Nephron progenitor cell (in vitro differentiated cells): Measurements from ENCODE around the gene ZNF135.

Source experiments
- DNase-seq: peaks from one replicate; pipeline ENCODE4 v3.0.0; 2021
- H3K27ac Mint-ChIP-seq: 2 replicates; pipeline ENCODE4 v1.8.0; 2021; ENCODE audit warnings: mild to moderate bottlenecking, moderate library complexity, mixed read lengths
- H3K27me3 Mint-ChIP-seq: 2 replicates; pipeline ENCODE4 v1.8.0; 2021; ENCODE audit warnings: mild to moderate bottlenecking, low read depth, mixed read lengths; ENCODE audit not compliant: poor library complexity
- H3K36me3 Mint-ChIP-seq: 2 replicates; pipeline ENCODE4 v1.8.0; 2021; ENCODE audit warnings: low read depth, mixed read lengths
- H3K4me1 Mint-ChIP-seq: 2 replicates; pipeline ENCODE4 v1.8.0; 2021; ENCODE audit warnings: mixed read lengths
- H3K4me3 Mint-ChIP-seq: 2 replicates; pipeline ENCODE4 v1.8.0; 2021; ENCODE audit warnings: mild to moderate bottlenecking, moderate library complexity, mixed read lengths
- H3K9me3 Mint-ChIP-seq: 2 replicates; pipeline ENCODE4 v1.8.0; 2021; ENCODE audit warnings: mild to moderate bottlenecking, moderate library complexity, mixed read lengths
- TF ChIP-seq, protein P1 (sequence below): fragments of 200-600 bp; sonication (generic); IDR thresholded peaks from 2 replicates; pipeline ENCODE4 v1.5.0; 2021; ENCODE audit warnings: antibody characterized with exemption

Gene ZNF135

DNA sequence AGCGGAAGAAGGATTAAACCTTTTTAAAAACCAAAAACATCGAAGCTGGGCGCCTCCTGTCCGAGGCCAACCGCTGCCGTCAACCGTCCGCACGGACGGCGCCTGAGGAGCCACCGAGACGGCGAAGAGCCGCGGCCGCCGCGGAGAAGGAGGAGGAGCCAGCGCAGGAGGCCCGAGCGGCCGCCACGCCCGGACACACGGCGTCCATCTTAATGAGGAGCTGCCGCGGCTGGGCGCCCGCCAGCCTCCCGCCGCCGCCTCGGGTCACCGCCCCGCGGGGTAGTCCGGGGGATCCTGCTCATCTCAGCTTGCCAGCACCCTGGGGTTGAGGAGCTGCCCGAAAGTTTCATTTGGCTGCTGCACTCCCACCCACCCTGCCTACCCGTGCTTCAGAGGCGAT is 14.7 kb upstream of the ZNF135 start:
- Mint-ChIP-seq H3K9me3 (peaks cover 87% of the 10 kb centered on the region), H3K27me3 (peaks cover 19% of the 10 kb centered on the region), H3K27ac (no peak overlapping the region)

DNA sequence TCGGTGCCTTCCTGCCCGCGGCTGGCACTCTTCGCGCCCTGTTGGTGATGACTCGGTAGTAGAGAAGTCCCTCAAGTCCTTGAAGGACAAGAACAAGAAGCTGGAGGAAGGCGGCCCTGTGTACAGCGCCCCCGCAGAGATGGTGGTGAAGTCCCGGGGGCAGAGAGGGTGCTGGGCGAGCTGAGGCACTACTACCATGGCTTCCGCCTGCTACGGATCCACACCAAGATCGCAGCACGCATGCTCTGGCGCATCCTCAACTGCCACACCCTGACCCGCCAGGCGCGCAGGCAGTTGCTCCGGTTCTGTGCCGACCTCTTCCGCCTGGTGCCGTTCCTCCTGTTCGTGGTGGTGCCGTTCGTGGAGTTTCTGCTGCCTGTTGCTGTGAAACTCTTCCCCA is 14.2 kb upstream of the ZNF135 start:
- H3K4me1 Mint-ChIP-seq, result no peaks in the 10 kb centered on the region
- no peak overlapping the region for H3K27ac Mint-ChIP-seq
- peaks cover 5% of the 10 kb centered on the region for H3K36me3 Mint-ChIP-seq
- no peak overlapping the region for H3K4me3 Mint-ChIP-seq
- TF ChIP-seq, protein P1, sequence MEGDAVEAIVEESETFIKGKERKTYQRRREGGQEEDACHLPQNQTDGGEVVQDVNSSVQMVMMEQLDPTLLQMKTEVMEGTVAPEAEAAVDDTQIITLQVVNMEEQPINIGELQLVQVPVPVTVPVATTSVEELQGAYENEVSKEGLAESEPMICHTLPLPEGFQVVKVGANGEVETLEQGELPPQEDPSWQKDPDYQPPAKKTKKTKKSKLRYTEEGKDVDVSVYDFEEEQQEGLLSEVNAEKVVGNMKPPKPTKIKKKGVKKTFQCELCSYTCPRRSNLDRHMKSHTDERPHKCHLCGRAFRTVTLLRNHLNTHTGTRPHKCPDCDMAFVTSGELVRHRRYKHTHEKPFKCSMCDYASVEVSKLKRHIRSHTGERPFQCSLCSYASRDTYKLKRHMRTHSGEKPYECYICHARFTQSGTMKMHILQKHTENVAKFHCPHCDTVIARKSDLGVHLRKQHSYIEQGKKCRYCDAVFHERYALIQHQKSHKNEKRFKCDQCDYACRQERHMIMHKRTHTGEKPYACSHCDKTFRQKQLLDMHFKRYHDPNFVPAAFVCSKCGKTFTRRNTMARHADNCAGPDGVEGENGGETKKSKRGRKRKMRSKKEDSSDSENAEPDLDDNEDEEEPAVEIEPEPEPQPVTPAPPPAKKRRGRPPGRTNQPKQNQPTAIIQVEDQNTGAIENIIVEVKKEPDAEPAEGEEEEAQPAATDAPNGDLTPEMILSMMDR, result no peak
- H3K9me3 Mint-ChIP-seq, result peaks cover 91% of the 10 kb centered on the region
- peaks cover 19% of the 10 kb centered on the region for H3K27me3 Mint-ChIP-seq
- DNase-seq, result no peak

More for the DNA sequence above, 14.7 kb upstream of the ZNF135 start:
- Mint-ChIP-seq H3K4me3 (no peak overlapping the region), H3K36me3 (peaks cover 5% of the 10 kb centered on the region), H3K4me1 (no peaks in the 10 kb centered on the region)
- TF ChIP-seq, protein P1, result no peak
- DNase-seq, result no peak

DNA sequence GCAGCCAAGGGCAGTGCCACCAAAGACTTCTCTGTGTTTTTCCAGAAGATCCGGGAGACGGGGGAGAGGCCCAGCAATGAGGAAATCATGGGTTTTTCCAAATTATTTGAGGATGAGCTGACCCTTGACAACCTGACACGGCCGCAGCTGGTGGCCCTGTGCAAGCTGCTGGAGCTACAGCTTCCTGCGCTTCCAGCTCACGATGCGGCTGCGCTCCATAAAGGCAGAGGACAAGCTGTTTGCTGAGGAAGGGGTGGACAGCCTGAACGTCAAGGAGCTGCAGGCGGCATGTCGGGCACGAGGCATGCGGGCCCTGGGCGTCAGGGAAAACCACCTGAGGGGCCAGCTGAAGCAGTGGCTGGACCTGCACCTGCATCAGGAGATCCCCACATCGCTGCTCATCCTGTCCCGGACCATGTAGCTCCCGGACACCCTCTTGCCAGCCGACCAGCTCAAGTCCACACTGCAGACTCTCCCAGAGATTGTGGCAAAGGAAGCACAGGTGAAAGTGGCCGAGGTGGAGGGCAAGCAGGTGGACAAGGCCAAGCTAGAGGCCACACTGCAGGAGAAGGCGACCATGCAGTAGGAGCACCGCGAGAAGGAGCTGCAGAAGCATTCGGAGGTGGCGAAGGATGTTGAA is 13.6 kb upstream of the ZNF135 start:
- TF ChIP-seq, protein P1, result no peak
- Mint-ChIP-seq H3K4me3 (no peak overlapping the region), H3K9me3 (peaks cover 88% of the 10 kb centered on the region), H3K36me3 (peaks cover 5% of the 10 kb centered on the region), H3K4me1 (no peaks in the 10 kb centered on the region), H3K27me3 (peaks cover 19% of the 10 kb centered on the region), H3K27ac (no peak overlapping the region)
- DNase-seq, result no peak

DNA sequence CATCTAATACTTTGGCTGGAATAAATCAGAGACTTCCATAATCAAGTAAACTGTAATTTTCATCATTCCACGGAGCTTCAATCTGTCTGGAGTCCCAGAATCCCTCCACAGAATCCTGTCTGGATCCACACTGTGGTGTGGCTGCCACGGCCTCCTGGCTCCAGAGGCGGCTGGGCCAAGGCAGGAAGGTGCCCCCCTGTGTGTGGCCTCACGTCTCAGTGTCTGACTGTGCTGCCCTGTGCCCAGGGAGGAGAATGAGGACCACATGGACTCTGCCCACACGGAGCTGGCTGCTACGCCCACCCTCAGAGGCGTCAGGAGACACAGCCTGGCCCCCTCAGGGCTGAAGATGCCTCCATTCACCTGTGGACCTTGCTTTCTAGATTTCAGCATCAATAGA is 12.2 kb upstream of the ZNF135 start:
- Mint-ChIP-seq H3K36me3 (peaks cover 2% of the 10 kb centered on the region), H3K27ac (no peak overlapping the region), H3K27me3 (peaks cover 13% of the 10 kb centered on the region), H3K4me3 (no peak overlapping the region), H3K4me1 (no peaks in the 10 kb centered on the region), H3K9me3 (peaks cover 89% of the 10 kb centered on the region)
- no peak for DNase-seq
- TF ChIP-seq, protein P1, result no peak

DNA sequence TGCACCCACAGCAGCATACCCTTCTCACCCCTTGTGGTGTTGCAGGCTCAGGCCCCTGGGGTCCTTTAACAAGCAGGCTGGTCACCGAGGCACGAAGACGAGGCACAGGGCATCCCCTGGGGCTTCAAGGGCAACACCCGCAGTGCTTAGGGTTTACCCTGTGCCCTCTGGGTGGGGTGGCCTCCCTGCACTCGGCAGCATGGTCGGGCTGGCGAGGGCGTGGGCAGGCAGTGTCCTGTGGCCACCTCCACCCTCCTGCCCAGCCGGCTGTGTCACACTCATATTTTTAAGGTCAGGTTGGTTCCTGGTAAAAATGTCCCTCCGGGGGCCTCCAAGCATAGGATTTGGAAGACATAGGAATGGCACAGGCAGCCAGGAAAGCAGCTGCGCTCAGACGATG is 11.4 kb upstream of the ZNF135 start:
- DNase-seq, result no peak
- H3K4me1 Mint-ChIP-seq, result no peaks in the 10 kb centered on the region
- H3K27me3 Mint-ChIP-seq, result peaks cover 10% of the 10 kb centered on the region
- H3K4me3 Mint-ChIP-seq, result no peak overlapping the region
- TF ChIP-seq, protein P1, result no peak
- H3K9me3 Mint-ChIP-seq, result peaks cover 89% of the 10 kb centered on the region
- no peaks in the 10 kb centered on the region for H3K36me3 Mint-ChIP-seq
- H3K27ac Mint-ChIP-seq, result no peak overlapping the region

DNA sequence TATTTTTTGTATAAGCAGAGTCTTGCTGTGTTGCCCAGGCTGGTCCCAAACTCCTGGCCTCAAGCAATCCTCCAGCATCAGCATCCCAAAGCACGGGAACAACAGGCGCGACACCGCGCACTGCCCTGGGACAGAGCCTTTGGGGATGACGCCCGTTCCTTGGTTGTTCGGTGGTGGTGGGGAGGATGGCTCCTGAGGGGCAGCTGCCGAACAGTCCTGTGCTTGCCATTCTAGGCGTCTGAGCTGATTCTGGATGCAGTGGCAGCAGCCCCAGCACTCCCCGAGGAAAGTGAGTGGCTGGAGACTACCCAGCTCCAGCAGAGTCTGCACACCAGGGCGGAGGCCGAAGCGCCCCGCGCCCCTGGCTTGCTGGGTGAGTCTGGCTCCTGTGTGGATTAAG is 6.8 kb upstream of the ZNF135 start:
- H3K9me3 Mint-ChIP-seq, result peaks cover 81% of the 10 kb centered on the region
- H3K4me1 Mint-ChIP-seq, result no peaks in the 10 kb centered on the region
- TF ChIP-seq, protein P1, result no peak
- no peaks in the 10 kb centered on the region for H3K36me3 Mint-ChIP-seq
- peaks cover 3% of the 10 kb centered on the region for H3K27me3 Mint-ChIP-seq
- no peak for DNase-seq
- no peak overlapping the region for H3K4me3 Mint-ChIP-seq
- H3K27ac Mint-ChIP-seq, result no peak overlapping the region
